ENCODE results near the gene TUB.

DNA sequence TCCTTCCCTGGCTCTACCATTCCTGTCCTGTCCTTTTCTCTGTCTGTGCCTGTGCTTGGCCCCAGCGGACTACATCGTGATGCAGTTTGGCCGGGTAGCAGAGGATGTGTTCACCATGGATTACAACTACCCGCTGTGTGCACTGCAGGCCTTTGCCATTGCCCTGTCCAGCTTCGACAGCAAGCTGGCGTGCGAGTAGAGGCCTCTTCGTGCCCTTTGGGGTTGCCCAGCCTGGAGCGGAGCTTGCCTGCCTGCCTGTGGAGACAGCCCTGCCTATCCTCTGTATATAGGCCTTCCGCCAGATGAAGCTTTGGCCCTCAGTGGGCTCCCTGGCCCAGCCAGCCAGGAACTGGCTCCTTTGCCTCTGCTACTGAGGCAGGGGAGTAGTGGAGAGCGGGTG is 20.4 kb downstream of the TUB start:
- TF ChIP-seq, protein P1, sequence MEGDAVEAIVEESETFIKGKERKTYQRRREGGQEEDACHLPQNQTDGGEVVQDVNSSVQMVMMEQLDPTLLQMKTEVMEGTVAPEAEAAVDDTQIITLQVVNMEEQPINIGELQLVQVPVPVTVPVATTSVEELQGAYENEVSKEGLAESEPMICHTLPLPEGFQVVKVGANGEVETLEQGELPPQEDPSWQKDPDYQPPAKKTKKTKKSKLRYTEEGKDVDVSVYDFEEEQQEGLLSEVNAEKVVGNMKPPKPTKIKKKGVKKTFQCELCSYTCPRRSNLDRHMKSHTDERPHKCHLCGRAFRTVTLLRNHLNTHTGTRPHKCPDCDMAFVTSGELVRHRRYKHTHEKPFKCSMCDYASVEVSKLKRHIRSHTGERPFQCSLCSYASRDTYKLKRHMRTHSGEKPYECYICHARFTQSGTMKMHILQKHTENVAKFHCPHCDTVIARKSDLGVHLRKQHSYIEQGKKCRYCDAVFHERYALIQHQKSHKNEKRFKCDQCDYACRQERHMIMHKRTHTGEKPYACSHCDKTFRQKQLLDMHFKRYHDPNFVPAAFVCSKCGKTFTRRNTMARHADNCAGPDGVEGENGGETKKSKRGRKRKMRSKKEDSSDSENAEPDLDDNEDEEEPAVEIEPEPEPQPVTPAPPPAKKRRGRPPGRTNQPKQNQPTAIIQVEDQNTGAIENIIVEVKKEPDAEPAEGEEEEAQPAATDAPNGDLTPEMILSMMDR (conservative IDR thresholded peaks at IDR 0.05 in 1 of 2, IDR thresholded peaks at IDR 0.05 in 1 of 2; ENCODE audit: low read depth in 1 of 2, low read length in 2 of 2) = no peak
- TF ChIP-seq EZH2 (IDR thresholded peaks at IDR 0.05; ENCODE audit: low read length, missing control alignments) = no peak

Data from fibroblast of lung (primary cell).